IMR-90 (cell line): ENCODE data around the gene FOXP1. TPM values are rescaled to one million over a fixed set of nuclear protein-coding genes. Genes with fewer than 3 reads are reported as not detected.

Experiments used
- ATAC-seq: fragments of 200-7000 bp; cut with Tn5 transposase; 2 replicates; pipeline ENCODE4 v1.9.1; 2020; ENCODE audit warnings: low read depth, mild to moderate bottlenecking, moderate library complexity
- BruUV-seq: library from RNA; stranded (reverse); fragments of 400-500 nt; replicated peaks from 2 replicates; lab custom pipeline; 2021; lab: Mats Ljungman, UMichigan
- CTCF ChIA-PET: fragments of 300-600 bp; formaldehyde crosslinking; extraction: SDS; loops from one replicate; lab custom pipeline; 2021; ENCODE audit warnings: antibody characterized with exemption; lab: Yijun Ruan, JAX
- POLR2A ChIA-PET: fragments of 300-600 bp; sonication (Branson Sonifier 250); formaldehyde crosslinking; loops from one replicate; lab custom pipeline; 2022; ENCODE audit warnings: antibody characterized with exemption; ENCODE audit not compliant: unreplicated experiment; lab: Charles Lee
- DNase-seq: peaks from one replicate; pipeline ENCODE4 v3.0.0; 2013
- H2AFZ ChIP-seq: replicated peaks from 2 replicates; pipeline ENCODE3; 2013; ENCODE audit warnings: low read length, mild to moderate bottlenecking; ENCODE audit not compliant: poor library complexity
- H2AK5ac ChIP-seq: 2 replicates; pipeline ENCODE4 v1.6.1; 2013; ENCODE audit warnings: low read depth, low read length, inconsistent platforms
- H2AK9ac ChIP-seq: replicated peaks from 2 replicates; pipeline ENCODE3; 2013; ENCODE audit warnings: mild to moderate bottlenecking, low read depth, low read length, moderate library complexity; ENCODE audit not compliant: poor library complexity
- H2BK120ac ChIP-seq: 2 replicates; pipeline ENCODE4 v1.6.1; 2013; ENCODE audit warnings: low read depth, low read length, inconsistent platforms
- H2BK15ac ChIP-seq: 3 replicates; pipeline ENCODE4 v1.6.1; 2013; ENCODE audit warnings: low read depth, low read length, inconsistent platforms
- H2BK20ac ChIP-seq: 2 replicates; pipeline ENCODE4 v1.6.1; 2013; ENCODE audit warnings: low read depth, mild to moderate bottlenecking, inconsistent platforms, low read length, moderate library complexity
- H2BK5ac ChIP-seq: 2 replicates; pipeline ENCODE4 v1.6.1; 2013; ENCODE audit warnings: mild to moderate bottlenecking, low read depth, low read length, inconsistent platforms; ENCODE audit not compliant: poor library complexity, severe bottlenecking
- H3K14ac ChIP-seq: replicated peaks from 2 replicates; pipeline ENCODE4 v1.6.1; 2013; ENCODE audit warnings: low read depth, low read length, inconsistent platforms
- H3K18ac ChIP-seq: 2 replicates; pipeline ENCODE4 v1.6.1; 2013; ENCODE audit warnings: low read depth, low read length, control low read depth
- H3K23ac ChIP-seq: 2 replicates; pipeline ENCODE4 v1.6.1; 2013; ENCODE audit warnings: low read depth, low read length, inconsistent platforms
- H3K27ac ChIP-seq: 2 replicates; pipeline ENCODE4 v1.5.1; 2013; ENCODE audit warnings: mild to moderate bottlenecking, control low read depth, low read length; ENCODE audit not compliant: insufficient read depth
- H3K27me3 ChIP-seq: 2 replicates; pipeline ENCODE4 v1.6.1; 2013; ENCODE audit warnings: low read length; ENCODE audit not compliant: control insufficient read depth, insufficient read depth
- H3K36me3 ChIP-seq: 2 replicates; pipeline ENCODE4 v1.6.1; 2013; ENCODE audit warnings: low read length, mixed read lengths; ENCODE audit not compliant: control insufficient read depth, insufficient read depth
- H3K4ac ChIP-seq: 2 replicates; pipeline ENCODE4 v1.6.1; 2013; ENCODE audit warnings: low read depth, low read length, inconsistent platforms
- H3K4me1 ChIP-seq: 2 replicates; pipeline ENCODE4 v1.6.1; 2013; ENCODE audit warnings: low read length, mixed read lengths; ENCODE audit not compliant: control insufficient read depth, insufficient read depth
- H3K4me2 ChIP-seq: 2 replicates; pipeline ENCODE4 v1.6.1; 2013; ENCODE audit warnings: low read depth, mild to moderate bottlenecking, control low read depth, low read length, moderate library complexity
- H3K4me3 ChIP-seq: 2 replicates; pipeline ENCODE4 v1.5.1; 2013; ENCODE audit warnings: low read depth, mild to moderate bottlenecking, control low read depth, low read length, moderate library complexity; ENCODE audit not compliant: insufficient read depth
- H3K56ac ChIP-seq: 2 replicates; pipeline ENCODE4 v1.6.1; 2013; ENCODE audit warnings: low read length, inconsistent platforms; ENCODE audit not compliant: insufficient read depth; ENCODE audit errors: extremely low read depth
- H3K79me1 ChIP-seq, 2 experiments: 2 replicates each; pipeline ENCODE4 v1.6.1; 2013; ENCODE audit warnings: low read length in 2 of 2, inconsistent platforms in 1 of 2, low read depth in 1 of 2
- H3K9ac ChIP-seq: 2 replicates; pipeline ENCODE4 v1.6.1; 2013; ENCODE audit warnings: low read depth, low read length, control low read depth
- H3K9me1 ChIP-seq: 2 replicates; pipeline ENCODE4 v1.6.1; 2013; ENCODE audit warnings: low read length, inconsistent platforms; ENCODE audit not compliant: insufficient read depth
- H3K9me3 ChIP-seq: 2 replicates; pipeline ENCODE4 v1.6.1; 2013; ENCODE audit warnings: low read length; ENCODE audit not compliant: control insufficient read depth, insufficient read depth
- H4K20me1 ChIP-seq: 2 replicates; pipeline ENCODE4 v1.6.1; 2013; ENCODE audit warnings: low read length, inconsistent platforms; ENCODE audit not compliant: insufficient read depth
- H4K5ac ChIP-seq: 2 replicates; pipeline ENCODE4 v1.6.1; 2013; ENCODE audit warnings: mild to moderate bottlenecking, low read depth, low read length, control low read depth
- H4K8ac ChIP-seq, 2 experiments: 2 replicates each; pipeline ENCODE4 v1.6.1; 2013; ENCODE audit warnings: low read depth in 2 of 2, low read length in 2 of 2, control low read depth in 1 of 2, inconsistent platforms in 1 of 2
- H4K91ac ChIP-seq: 2 replicates; pipeline ENCODE4 v1.6.1; 2013; ENCODE audit warnings: low read depth, low read length, inconsistent platforms; ENCODE audit not compliant: insufficient read depth
- FOS ChIP-seq: fragments of 150-350 bp; IDR thresholded peaks from 2 replicates; pipeline ENCODE4 v1.6.1; 2016; ENCODE audit warnings: low read depth, low read length
- MAFK ChIP-seq: IDR thresholded peaks from 2 replicates; pipeline ENCODE4 v1.6.1; 2012; ENCODE audit warnings: low read depth, low read length, improper control_type of control experiment
- MAZ ChIP-seq: IDR thresholded peaks from 2 replicates; pipeline ENCODE4 v1.6.1; 2012; ENCODE audit warnings: low read depth, mild to moderate bottlenecking, low read length, improper control_type of control experiment, moderate library complexity, borderline replicate concordance
- RAD21 ChIP-seq: IDR thresholded peaks from 2 replicates; pipeline ENCODE4 v1.6.1; 2012; ENCODE audit warnings: low read length, improper control_type of control experiment
- RCOR1 ChIP-seq: IDR thresholded peaks from 2 replicates; pipeline ENCODE4 v1.6.1; 2012; ENCODE audit warnings: mild to moderate bottlenecking, low read length, improper control_type of control experiment; ENCODE audit not compliant: insufficient replicate concordance
- RFX5 ChIP-seq: IDR thresholded peaks from 2 replicates; pipeline ENCODE4 v1.8.0; 2012; ENCODE audit warnings: low read depth, mild to moderate bottlenecking, low read length, moderate library complexity
- WGBS, 2 experiments: methylation state at CpG; one replicate each; pipeline versions ENCODE4 v1.1.5 to v1.1.7; 2013; ENCODE audit warnings: missing lambda C conversion rate in 2 of 2; ENCODE audit not compliant: insufficient read length in 1 of 2; ENCODE audit errors: extremely low coverage in 2 of 2; 5-methylcytosine and 5-hydroxymethylcytosine counted together
- dilution Hi-C: fragments of 300-500 bp; cut with HindIII; formaldehyde crosslinking; loops from one replicate; pipeline ENCODE4 v1.14.3; 2018; ENCODE audit warnings: low sequenced_read_pairs; ENCODE audit not compliant: unreplicated experiment
- in situ Hi-C: fragments of 300-500 bp; cut with MboI; formaldehyde crosslinking; loops from 3 replicates; pipeline ENCODE4 v1.14.3; 2019; ENCODE audit warnings: low sequenced_read_pairs, inconsistent platforms, mixed read lengths
- intact Hi-C: fragments of 100-400 bp; cut with micrococcal nuclease; formaldehyde crosslinking; loops from 2 replicates; pipeline ENCODE4 v1.10.0; 2022
- polyA plus RNA-seq, 3 experiments: library from polyadenylated mRNA; depleted of rRNA; stranded (reverse); fragments of >200 nt; gene quantifications; 2 replicates each; pipeline ENCODE4 v1.2.3, GENCODE V29; 2012; ENCODE audit warnings: low replicate concordance in 1 of 3
- total RNA-seq: library from RNA; depleted of rRNA; stranded (reverse); fragments of >200 nt; gene quantifications from 2 replicates; pipeline ENCODE4 v1.2.3, GENCODE V29; 2012
- TF ChIP-seq, protein P1 (sequence below): fragments of 150-350 bp; IDR thresholded peaks from 2 replicates; pipeline ENCODE4 v1.6.1; 2016; ENCODE audit warnings: low read depth, mild to moderate bottlenecking, low read length, moderate library complexity, borderline replicate concordance

FOXP1 gene
- total and polyA plus RNA-seq, 2 of the 4 experiments (the other 2 are of a cell fraction): 37.0 to 132 TPM

DNA sequence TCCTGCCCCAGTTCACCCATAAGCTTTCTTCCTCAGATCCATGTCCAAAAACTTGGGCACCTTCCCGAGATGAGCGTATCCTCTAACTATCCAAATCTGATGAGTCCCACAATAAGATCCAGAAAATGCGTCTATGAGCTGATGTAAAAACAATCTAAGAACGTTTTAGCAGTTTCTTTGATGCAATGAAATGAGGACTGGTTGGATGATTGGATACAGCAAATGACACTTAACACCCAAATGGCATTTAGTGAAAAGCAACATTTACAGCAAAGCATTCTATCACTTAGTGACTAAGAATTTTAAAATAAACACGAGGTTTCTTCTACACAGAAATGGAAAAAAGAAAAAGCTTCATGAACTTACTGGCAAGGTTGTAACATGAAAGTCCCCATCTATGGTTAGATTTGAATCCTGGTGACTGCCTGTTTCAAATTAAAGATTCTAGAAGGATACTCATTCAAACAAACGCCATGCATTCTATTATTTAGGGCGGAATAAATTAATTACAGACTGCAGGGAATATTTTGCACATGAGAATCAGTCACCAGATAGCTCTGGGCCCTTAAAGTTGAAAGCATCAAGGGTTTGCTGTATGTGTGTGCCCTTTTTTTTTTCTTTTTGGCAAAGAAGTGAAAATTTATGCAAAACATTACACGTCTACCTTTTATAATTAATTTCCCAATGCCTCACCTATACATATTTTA is 598.6 kb downstream of the FOXP1 start:
- H2BK20ac ChIP-seq: peak overlapping the region; percentile 65
- ATAC-seq (peak; percentile 49), DNase-seq (peak; percentile 71)
- POLR2A ChIA-PET: no interaction called here
- intact Hi-C loops (loop anchor here (2.0 to 10.0 kb wide), 6 partner anchors 80 to 597 kb away; partner anchors contain the start of gene FOXP1), dilution Hi-C loops (no loop called here), in situ Hi-C loops (no loop called here)
- 100% methylated on average over 1 of the region's 8 CpGs; no CpG with 5 or more reads in 1 of the 2 experiments for WGBS, 2 experiments
- H2AK9ac ChIP-seq: no peak overlapping the region
- H3K14ac ChIP-seq: 0 out of 2 replicates have a peak overlapping the region, but pooled peaks have one; percentile 7
- peak overlapping the region; percentile 5; the same call in 1 of the 2 replicates for H3K56ac ChIP-seq
- H4K20me1 ChIP-seq: peaks cover 5% of the 10 kb centered on the region; the same call in 1 of the 2 replicates
- peaks cover 26% of the 10 kb centered on the region for H3K36me3 ChIP-seq
- H2BK15ac ChIP-seq: peak overlapping the region; percentile 54; the same call in 1 of the 3 replicates
- H3K23ac ChIP-seq: peak overlapping the region; percentile 18; the same call in 1 of the 2 replicates
- H2BK120ac ChIP-seq: peak overlapping the region; percentile 21
- peak overlapping the region; percentile 92 for H3K18ac ChIP-seq
- peak overlapping the region; percentile 37 to 59; a peak in 3 of 4 replicates for H4K8ac ChIP-seq
- peaks cover 53 to 75% of the 10 kb centered on the region in 2 experiments for H3K79me1 ChIP-seq
- CTCF ChIA-PET: no interaction called here
- TF ChIP-seq RFX5 (no peak), RCOR1 (no peak), MAFK (no peak), MAZ (no peak), RAD21 (no peak), FOS (peak; percentile 24; the same call in 1 of the 2 replicates)
- TF ChIP-seq, protein P1, sequence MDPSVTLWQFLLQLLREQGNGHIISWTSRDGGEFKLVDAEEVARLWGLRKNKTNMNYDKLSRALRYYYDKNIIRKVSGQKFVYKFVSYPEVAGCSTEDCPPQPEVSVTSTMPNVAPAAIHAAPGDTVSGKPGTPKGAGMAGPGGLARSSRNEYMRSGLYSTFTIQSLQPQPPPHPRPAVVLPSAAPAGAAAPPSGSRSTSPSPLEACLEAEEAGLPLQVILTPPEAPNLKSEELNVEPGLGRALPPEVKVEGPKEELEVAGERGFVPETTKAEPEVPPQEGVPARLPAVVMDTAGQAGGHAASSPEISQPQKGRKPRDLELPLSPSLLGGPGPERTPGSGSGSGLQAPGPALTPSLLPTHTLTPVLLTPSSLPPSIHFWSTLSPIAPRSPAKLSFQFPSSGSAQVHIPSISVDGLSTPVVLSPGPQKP: no peak
- no peak overlapping the region for H3K4me3 ChIP-seq
- no peaks in the 10 kb centered on the region for H3K27me3 ChIP-seq
- peak overlapping the region; percentile 93 for H4K5ac ChIP-seq
- no peak overlapping the region for H2AFZ ChIP-seq
- H3K4me1 ChIP-seq: peaks cover 35% of the 10 kb centered on the region
- H3K9ac ChIP-seq: no peak overlapping the region
- BruUV-seq: no TSS peak
- peak overlapping the region; percentile 17; the same call in 1 of the 2 replicates for H3K4me2 ChIP-seq
- no peaks in the 10 kb centered on the region for H3K9me3 ChIP-seq
- H2AK5ac ChIP-seq: peak overlapping the region; percentile 66
- H3K4ac ChIP-seq: peak overlapping the region; percentile 71
- peak overlapping the region; percentile 51; the same call in 1 of the 2 replicates for H3K27ac ChIP-seq
- H4K91ac ChIP-seq: peak overlapping the region; percentile 72
- H2BK5ac ChIP-seq: peak overlapping the region; percentile 93
- peaks cover 25% of the 10 kb centered on the region for H3K9me1 ChIP-seq
